ENCODE measurements around the gene MAP1B.

MAP1B gene

GRCh38 chr5:72153551-72153950 is 46.3 kb downstream of the MAP1B start:
- Histone ChIP-seq H3K27ac (peak overlapping the region; percentile 82 to 87), H3K9me3 (no peaks in the 10 kb centered on the region), H3K36me3 (peaks cover 0 to 4% (median 4%) of the 10 kb centered on the region in 3 donors), H3K4me3 (no peak overlapping the region), H3K27me3 (no peaks in the 10 kb centered on the region), H3K4me1 (peaks cover 0 to 100% (median 73%) of the 10 kb centered on the region in 4 donors)
- no peak for DNase-seq
- TF ChIP-seq CTCF (IDR thresholded peaks at IDR 0.05) = no peak
- intact Hi-C loops (cut with DNase I; ENCODE audit: low total_unique reads) = no loop called here

- peak overlapping the region; percentile 82 to 87 for H3K27ac ChIP-seq
- peaks cover 0 to 100% (median 69%) of the 10 kb centered on the region in 4 donors for H3K4me1 ChIP-seq
- H3K36me3 ChIP-seq = no peaks in the 10 kb centered on the region
- no peak overlapping the region for H3K4me3 ChIP-seq
- no peaks in the 10 kb centered on the region for H3K27me3 ChIP-seq
- intact Hi-C loops (cut with DNase I; ENCODE audit: low total_unique reads) = no loop called here
- TF ChIP-seq CTCF (IDR thresholded peaks at IDR 0.05) = no peak
- no peaks in the 10 kb centered on the region for H3K9me3 ChIP-seq
- no peak for DNase-seq
Observed at GRCh38 chr5:72154076-72154756, 46.9 kb downstream of the MAP1B start.

GRCh38 chr5:72156946-72157624 is 49.8 kb downstream of the MAP1B start:
- H3K36me3 ChIP-seq = no peaks in the 10 kb centered on the region
- H3K27me3 ChIP-seq = no peaks in the 10 kb centered on the region
- TF ChIP-seq CTCF (IDR thresholded peaks at IDR 0.05) = no peak
- no peak overlapping the region for H3K4me3 ChIP-seq
- intact Hi-C loops (cut with DNase I; ENCODE audit: low total_unique reads) = no loop called here
- DNase-seq = no peak
- no peaks in the 10 kb centered on the region for H3K9me3 ChIP-seq
- peaks cover 0 to 100% (median 54%) of the 10 kb centered on the region in 4 donors for H3K4me1 ChIP-seq
- peak overlapping the region; percentile 82 to 87 for H3K27ac ChIP-seq

GRCh38 chr5:72157625-72157962 is 50.3 kb downstream of the MAP1B start:
- DNase-seq = no peak
- intact Hi-C loops (cut with DNase I; ENCODE audit: low total_unique reads) = no loop called here
- no peaks in the 10 kb centered on the region for H3K27me3 ChIP-seq
- H3K36me3 ChIP-seq = no peaks in the 10 kb centered on the region
- H3K4me1 ChIP-seq = peaks cover 0 to 99% (median 49%) of the 10 kb centered on the region in 4 donors
- no peak overlapping the region for H3K4me3 ChIP-seq
- no peaks in the 10 kb centered on the region for H3K9me3 ChIP-seq
- H3K27ac ChIP-seq = peak overlapping the region; percentile 82 to 87
- no peak for TF ChIP-seq CTCF (IDR thresholded peaks at IDR 0.05)

GRCh38 chr5:72159501-72159911 is 52.2 kb downstream of the MAP1B start:
- H3K4me3 ChIP-seq = no peak overlapping the region
- no peaks in the 10 kb centered on the region for H3K9me3 ChIP-seq
- TF ChIP-seq CTCF (IDR thresholded peaks at IDR 0.05) = no peak
- DNase-seq = no peak
- H3K36me3 ChIP-seq = no peaks in the 10 kb centered on the region
- no peaks in the 10 kb centered on the region for H3K27me3 ChIP-seq
- H3K27ac ChIP-seq = peak overlapping the region; percentile 50 to 87
- intact Hi-C loops (cut with DNase I; ENCODE audit: low total_unique reads) = no loop called here
- H3K4me1 ChIP-seq = peaks cover 0 to 97% (median 40%) of the 10 kb centered on the region in 4 donors
